CD4-positive, CD25-positive, alpha-beta regulatory T cell (primary cell): ENCODE measurements around the gene CCDC120. TPM values are rescaled to one million over a fixed set of nuclear protein-coding genes. Genes with fewer than 3 reads are reported as not detected.

ENCODE experiments used
- ATAC-seq, 2 donors: fragments of 150-1000 bp; cut with Tn5 transposase; one replicate each; pipeline ENCODE4 v1.10.0; 2021; ENCODE audit warnings: low read depth in 2 of 2, moderate number of reproducible peaks in 2 of 2, moderate library complexity in 1 of 2
- DNase-seq, 3 donors: peaks; one replicate each; pipeline versions ENCODE4 v3.0.0 to v3.0.0-alpha.2; 2012 to 2022; ENCODE audit warnings: mixed read lengths in 1 of 3
- H3K27ac ChIP-seq: one replicate; pipeline ENCODE4 v1.7.0; 2013; ENCODE audit warnings: mild to moderate bottlenecking, low read length; ENCODE audit not compliant: insufficient read depth, poor library complexity, severe bottlenecking
- H3K27me3 ChIP-seq: one replicate; pipeline ENCODE4 v1.7.0; 2013; ENCODE audit warnings: low read length; ENCODE audit not compliant: control insufficient read depth, insufficient read depth
- H3K36me3 ChIP-seq: one replicate; pipeline ENCODE4 v1.7.0; 2013; ENCODE audit warnings: mild to moderate bottlenecking, low read length, moderate library complexity; ENCODE audit not compliant: control insufficient read depth, insufficient read depth
- H3K4me1 ChIP-seq: 2 replicates; pipeline ENCODE4 v1.7.0; 2013; ENCODE audit warnings: mild to moderate bottlenecking, low read length; ENCODE audit not compliant: insufficient read depth, control insufficient read depth, poor library complexity, severe bottlenecking
- H3K4me3 ChIP-seq: one replicate; pipeline ENCODE4 v1.7.0; 2013; ENCODE audit warnings: low read depth, mild to moderate bottlenecking, low read length, moderate library complexity
- H3K9me3 ChIP-seq, 2 experiments: 1 replicate in 1 of 2; 2 replicates in 1 of 2; pipeline ENCODE4 v1.7.0; 2013; ENCODE audit warnings: low read length in 2 of 2, mild to moderate bottlenecking in 1 of 2, moderate library complexity in 1 of 2; ENCODE audit not compliant: control insufficient read depth in 2 of 2
- H3K27ac Mint-ChIP-seq, 3 donors: one replicate each; pipeline ENCODE4 v1.8.0; 2020 to 2022; ENCODE audit warnings: mild to moderate bottlenecking in 3 of 3, mixed read lengths in 3 of 3, moderate library complexity in 2 of 3
- H3K27me3 Mint-ChIP-seq: one replicate; pipeline ENCODE4 v1.8.0; 2022; ENCODE audit warnings: mild to moderate bottlenecking, mixed read lengths
- H3K36me3 Mint-ChIP-seq: one replicate; pipeline ENCODE4 v1.8.0; 2020; ENCODE audit warnings: mixed read lengths
- H3K4me1 Mint-ChIP-seq, 4 donors: one replicate each; pipeline ENCODE4 v1.8.0; 2020 to 2022; ENCODE audit warnings: mixed read lengths in 4 of 4, mild to moderate bottlenecking in 1 of 4
- H3K4me3 Mint-ChIP-seq, 4 donors: one replicate each; pipeline ENCODE4 v1.8.0; 2020 to 2022; ENCODE audit warnings: mild to moderate bottlenecking in 4 of 4, mixed read lengths in 4 of 4, moderate library complexity in 3 of 4
- H3K9me3 Mint-ChIP-seq, 7 donors: one replicate each; pipeline ENCODE4 v1.8.0; 2020 to 2022; ENCODE audit warnings: mixed read lengths in 7 of 7, mild to moderate bottlenecking in 3 of 7, moderate library complexity in 2 of 7
- polyA plus RNA-seq, 4 donors: library from polyadenylated mRNA; unstranded; fragments of 300-500 nt; fragmentation: Illumina TruSeq; gene quantifications; one replicate each; pipeline ENCODE4 v1.2.3, GENCODE V29; 2021
- total RNA-seq: library from RNA; stranded (reverse); gene quantifications from one replicate; pipeline ENCODE4 v1.2.3, GENCODE V29; 2022

CCDC120 gene, protein sequence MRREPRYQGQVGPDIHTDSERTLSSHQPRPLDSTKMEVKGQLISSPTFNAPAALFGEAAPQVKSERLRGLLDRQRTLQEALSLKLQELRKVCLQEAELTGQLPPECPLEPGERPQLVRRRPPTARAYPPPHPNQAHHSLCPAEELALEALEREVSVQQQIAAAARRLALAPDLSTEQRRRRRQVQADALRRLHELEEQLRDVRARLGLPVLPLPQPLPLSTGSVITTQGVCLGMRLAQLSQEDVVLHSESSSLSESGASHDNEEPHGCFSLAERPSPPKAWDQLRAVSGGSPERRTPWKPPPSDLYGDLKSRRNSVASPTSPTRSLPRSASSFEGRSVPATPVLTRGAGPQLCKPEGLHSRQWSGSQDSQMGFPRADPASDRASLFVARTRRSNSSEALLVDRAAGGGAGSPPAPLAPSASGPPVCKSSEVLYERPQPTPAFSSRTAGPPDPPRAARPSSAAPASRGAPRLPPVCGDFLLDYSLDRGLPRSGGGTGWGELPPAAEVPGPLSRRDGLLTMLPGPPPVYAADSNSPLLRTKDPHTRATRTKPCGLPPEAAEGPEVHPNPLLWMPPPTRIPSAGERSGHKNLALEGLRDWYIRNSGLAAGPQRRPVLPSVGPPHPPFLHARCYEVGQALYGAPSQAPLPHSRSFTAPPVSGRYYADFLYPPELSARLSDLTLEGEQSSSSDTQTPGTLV
- total RNA-seq: 10.2 TPM
- polyA plus RNA-seq: under 1 TPM; 0.13 to 0.34 (median 0.30) TPM

- H3K27ac Mint-ChIP-seq: peak within 1 kb of the TSS in 1 of 3 donors; percentile 20
- H3K4me3 ChIP-seq: no peak within 1 kb of the TSS
- no peak for ATAC-seq
- no peaks in the 10 kb centered on the region for H3K9me3 ChIP-seq
- no peaks in the 10 kb centered on the region for H3K36me3 ChIP-seq
- no peak within 1 kb of the TSS for H3K4me3 Mint-ChIP-seq
- H3K27ac ChIP-seq: no peak within 1 kb of the TSS
- peaks cover 0 to 21% (median 8%) of the 10 kb centered on the region in 4 donors for H3K4me1 Mint-ChIP-seq
- H3K4me1 ChIP-seq: peaks cover 5% of the 10 kb centered on the region
- no peak for DNase-seq
- H3K36me3 Mint-ChIP-seq: no peaks in the 10 kb centered on the region
- no peaks in the 10 kb centered on the region for H3K27me3 ChIP-seq
- no peaks in the 10 kb centered on the region for H3K27me3 Mint-ChIP-seq
- H3K9me3 Mint-ChIP-seq: peaks cover 0 to 2% (median 0%) of the 10 kb centered on the region in 7 donors
Observed at GRCh38 chrX:49058794-49059193, at the start of gene CCDC120. Gene CCDC120, plus strand, starts transcription at chrX:49058999. Its CDS starts 3,043 bp downstream, at chrX:49062042.

GRCh38 chrX:49019050-49019449 lies 39.7 kb upstream of the CCDC120 start:
- Mint-ChIP-seq H3K4me3 (no peak overlapping the region), H3K27ac (no peak overlapping the region), H3K36me3 (no peaks in the 10 kb centered on the region), H3K27me3 (no peaks in the 10 kb centered on the region), H3K9me3 (no peaks in the 10 kb centered on the region), H3K4me1 (no peaks in the 10 kb centered on the region)
- Histone ChIP-seq H3K4me1 (no peaks in the 10 kb centered on the region), H3K36me3 (no peaks in the 10 kb centered on the region), H3K27ac (no peak overlapping the region), H3K9me3 (no peaks in the 10 kb centered on the region), H3K27me3 (no peaks in the 10 kb centered on the region), H3K4me3 (no peak overlapping the region)
- DNase-seq: no peak
- ATAC-seq: no peak

DNA sequence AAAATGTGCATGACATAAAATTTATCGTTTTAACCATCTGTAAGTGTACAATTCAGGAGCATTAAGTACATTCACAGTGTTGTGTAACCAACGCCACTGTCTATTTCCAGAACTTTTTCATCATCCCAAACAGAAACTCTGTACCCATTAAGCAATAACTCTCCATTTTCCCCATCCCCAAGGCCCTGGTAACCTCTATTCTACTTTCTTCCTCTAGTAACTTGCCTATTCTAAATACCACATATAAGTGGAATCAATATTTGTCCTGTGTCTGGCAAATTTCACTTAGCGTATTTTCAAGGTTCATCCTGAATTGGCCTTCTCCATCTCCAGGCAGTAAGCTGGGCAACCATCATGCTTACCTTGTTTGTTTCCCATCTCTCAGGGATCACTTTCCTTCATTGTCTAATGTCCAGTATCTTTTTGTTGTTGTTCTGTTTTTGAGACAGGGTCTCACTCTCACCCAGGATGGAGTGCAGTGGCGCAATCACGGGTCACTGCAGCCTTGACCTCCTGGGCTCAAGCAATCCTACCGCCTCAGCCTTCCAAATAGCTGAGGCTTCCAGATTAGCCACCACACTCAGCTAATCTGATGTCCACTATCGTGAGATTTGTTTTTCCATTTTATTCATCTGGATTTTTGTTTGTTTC lies 39.1 kb upstream of the CCDC120 start:
- Mint-ChIP-seq H3K27me3 (no peaks in the 10 kb centered on the region), H3K4me1 (no peaks in the 10 kb centered on the region), H3K4me3 (no peak overlapping the region), H3K9me3 (no peaks in the 10 kb centered on the region), H3K27ac (no peak overlapping the region), H3K36me3 (no peaks in the 10 kb centered on the region)
- ATAC-seq (no peak), DNase-seq (no peak)
- H3K4me3 ChIP-seq: no peak overlapping the region
- H3K9me3 ChIP-seq: no peaks in the 10 kb centered on the region
- no peaks in the 10 kb centered on the region for H3K36me3 ChIP-seq
- no peak overlapping the region for H3K27ac ChIP-seq
- H3K27me3 ChIP-seq: no peaks in the 10 kb centered on the region
- H3K4me1 ChIP-seq: no peaks in the 10 kb centered on the region

GRCh38 chrX:49029876-49030275 lies 28.9 kb upstream of the CCDC120 start:
- Histone ChIP-seq H3K9me3 (no peaks in the 10 kb centered on the region), H3K36me3 (peaks cover 26% of the 10 kb centered on the region), H3K4me1 (no peaks in the 10 kb centered on the region), H3K4me3 (no peak overlapping the region), H3K27ac (no peak overlapping the region), H3K27me3 (no peaks in the 10 kb centered on the region)
- Mint-ChIP-seq H3K27me3 (no peaks in the 10 kb centered on the region), H3K9me3 (peaks cover 0 to 2% (median 0%) of the 10 kb centered on the region in 7 donors), H3K4me1 (peaks cover 0 to 2% (median 0%) of the 10 kb centered on the region in 4 donors), H3K4me3 (no peak overlapping the region), H3K27ac (no peak overlapping the region), H3K36me3 (peaks cover 9% of the 10 kb centered on the region)
- ATAC-seq (no peak), DNase-seq (no peak)

DNA sequence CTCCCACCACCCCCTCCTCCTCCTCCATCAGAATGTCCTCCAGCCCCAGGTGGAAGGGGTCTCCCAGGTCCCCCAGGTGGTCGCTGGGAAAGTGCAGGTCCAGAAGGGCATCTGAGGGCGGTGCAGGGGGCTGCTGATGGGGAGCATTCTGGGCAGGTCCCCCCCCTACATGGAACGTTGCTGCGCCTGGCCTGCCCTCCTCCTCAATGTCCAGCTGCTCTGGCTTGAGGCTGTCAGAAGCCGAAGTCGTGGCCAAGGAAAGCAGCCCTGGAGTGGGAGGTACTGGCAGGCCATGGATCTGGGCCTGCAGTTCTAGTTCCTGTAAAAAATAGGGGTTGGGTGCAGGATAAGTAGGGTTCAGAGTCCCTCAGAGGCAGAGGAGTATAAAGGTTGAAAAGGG lies 28.5 kb upstream of the CCDC120 start:
- Histone ChIP-seq H3K27me3 (no peaks in the 10 kb centered on the region), H3K9me3 (no peaks in the 10 kb centered on the region), H3K36me3 (peaks cover 26% of the 10 kb centered on the region), H3K27ac (no peak overlapping the region), H3K4me3 (no peak overlapping the region), H3K4me1 (no peaks in the 10 kb centered on the region)
- Mint-ChIP-seq H3K27me3 (no peaks in the 10 kb centered on the region), H3K36me3 (peaks cover 9% of the 10 kb centered on the region), H3K27ac (peak overlapping the region in 1 of 3 donors; percentile 45), H3K4me3 (no peak overlapping the region), H3K4me1 (peaks cover 0 to 2% (median 0%) of the 10 kb centered on the region in 4 donors), H3K9me3 (peaks cover 0 to 2% (median 0%) of the 10 kb centered on the region in 7 donors)
- DNase-seq: no peak
- no peak for ATAC-seq

DNA sequence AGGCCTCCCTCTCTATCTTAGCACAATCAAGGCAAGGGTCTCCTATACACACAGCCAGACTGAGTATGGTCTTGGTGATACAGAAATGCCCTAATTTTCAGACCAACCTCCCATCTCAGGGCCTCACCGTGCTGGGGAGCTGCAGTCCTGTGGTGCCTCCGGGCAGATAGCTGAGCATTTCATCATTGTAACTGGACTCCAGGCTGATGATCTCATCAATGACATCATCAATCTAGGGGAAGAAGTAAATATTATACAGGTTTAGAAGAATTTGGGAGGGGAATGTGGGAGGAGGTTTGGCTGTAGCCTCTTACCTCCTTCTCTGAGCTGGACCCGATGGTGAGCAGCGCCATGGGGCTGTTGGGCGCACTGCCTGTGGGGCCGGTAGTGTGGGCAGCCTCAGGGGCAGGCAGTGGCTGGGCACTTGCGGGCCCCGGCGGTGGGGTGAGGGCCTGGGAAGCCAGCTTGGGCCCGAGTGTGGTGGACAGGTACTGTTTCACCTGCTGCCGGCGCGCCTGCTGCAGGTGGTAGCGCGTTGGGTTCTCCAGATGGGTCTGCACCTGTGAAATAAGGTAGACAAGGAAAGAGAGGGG lies 20.8 kb upstream of the CCDC120 start:
- Histone ChIP-seq H3K27me3 (no peaks in the 10 kb centered on the region), H3K27ac (no peak overlapping the region), H3K36me3 (peaks cover 35% of the 10 kb centered on the region), H3K4me3 (no peak overlapping the region), H3K4me1 (peaks cover 28% of the 10 kb centered on the region), H3K9me3 (no peaks in the 10 kb centered on the region)
- Mint-ChIP-seq H3K27ac (peak overlapping the region in 1 of 3 donors; percentile 16), H3K4me1 (peaks cover 0 to 33% (median 12%) of the 10 kb centered on the region in 4 donors), H3K27me3 (no peaks in the 10 kb centered on the region), H3K4me3 (peak overlapping the region in 1 of 4 donors; percentile 12), H3K9me3 (no peaks in the 10 kb centered on the region), H3K36me3 (peaks cover 18% of the 10 kb centered on the region)
- DNase-seq: no peak
- ATAC-seq: no peak

- H3K27me3 ChIP-seq: no peaks in the 10 kb centered on the region
- H3K4me3 Mint-ChIP-seq: peak overlapping the region; percentile 6 to 80 (median 54)
- H3K9me3 Mint-ChIP-seq: no peaks in the 10 kb centered on the region
- peak overlapping the region; percentile 7 for H3K4me3 ChIP-seq
- peak; percentile 21 to 59 (median 30) for DNase-seq
- H3K4me1 Mint-ChIP-seq: peaks cover 0 to 40% (median 17%) of the 10 kb centered on the region in 4 donors
- peaks cover 10% of the 10 kb centered on the region for H3K36me3 Mint-ChIP-seq
- H3K4me1 ChIP-seq: peaks cover 32% of the 10 kb centered on the region
- H3K27ac Mint-ChIP-seq: peak overlapping the region; percentile 52 to 73 (median 68)
- H3K9me3 ChIP-seq: no peaks in the 10 kb centered on the region
- no peak for ATAC-seq
- H3K27me3 Mint-ChIP-seq: no peaks in the 10 kb centered on the region
- peaks cover 17% of the 10 kb centered on the region for H3K36me3 ChIP-seq
- H3K27ac ChIP-seq: peak overlapping the region; percentile 64
Observed at GRCh38 chrX:49039598-49040375, 19.0 kb upstream of the CCDC120 start.
